Astrocyte (in vitro differentiated cells and primary cell): ENCODE data around the gene DHRS9.

ENCODE experiments used
- EZH2 ChIP-seq: IDR thresholded peaks from 2 replicates; pipeline ENCODE4 v1.6.1; 2012; ENCODE audit warnings: mild to moderate bottlenecking, low read length, inconsistent platforms; ENCODE audit not compliant: insufficient read depth
- TF ChIP-seq, protein P1 (sequence below): IDR thresholded peaks from 2 replicates; pipeline ENCODE4 v1.5.1; 2011; ENCODE audit warnings: low read depth, mild to moderate bottlenecking, inconsistent platforms, low read length, moderate library complexity; ENCODE audit not compliant: insufficient read depth

- TF ChIP-seq EZH2: no peak
- TF ChIP-seq, protein P1, sequence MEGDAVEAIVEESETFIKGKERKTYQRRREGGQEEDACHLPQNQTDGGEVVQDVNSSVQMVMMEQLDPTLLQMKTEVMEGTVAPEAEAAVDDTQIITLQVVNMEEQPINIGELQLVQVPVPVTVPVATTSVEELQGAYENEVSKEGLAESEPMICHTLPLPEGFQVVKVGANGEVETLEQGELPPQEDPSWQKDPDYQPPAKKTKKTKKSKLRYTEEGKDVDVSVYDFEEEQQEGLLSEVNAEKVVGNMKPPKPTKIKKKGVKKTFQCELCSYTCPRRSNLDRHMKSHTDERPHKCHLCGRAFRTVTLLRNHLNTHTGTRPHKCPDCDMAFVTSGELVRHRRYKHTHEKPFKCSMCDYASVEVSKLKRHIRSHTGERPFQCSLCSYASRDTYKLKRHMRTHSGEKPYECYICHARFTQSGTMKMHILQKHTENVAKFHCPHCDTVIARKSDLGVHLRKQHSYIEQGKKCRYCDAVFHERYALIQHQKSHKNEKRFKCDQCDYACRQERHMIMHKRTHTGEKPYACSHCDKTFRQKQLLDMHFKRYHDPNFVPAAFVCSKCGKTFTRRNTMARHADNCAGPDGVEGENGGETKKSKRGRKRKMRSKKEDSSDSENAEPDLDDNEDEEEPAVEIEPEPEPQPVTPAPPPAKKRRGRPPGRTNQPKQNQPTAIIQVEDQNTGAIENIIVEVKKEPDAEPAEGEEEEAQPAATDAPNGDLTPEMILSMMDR: no peak
Measured at GRCh38 chr2:169072163-169072925, 3.0 kb downstream of the DHRS9 start.
